ENCODE measurements around the gene TMEM138. TPM values are rescaled to one million over a fixed set of nuclear protein-coding genes. Genes with fewer than 3 reads are reported as not detected.

The TMEM138 gene
- total and polyA plus RNA-seq, 2 of the 13 experiments (the other 11 are each of a cell fraction or from before 2014, with no cell fraction given): 43.5 to 61.0 TPM

DNA sequence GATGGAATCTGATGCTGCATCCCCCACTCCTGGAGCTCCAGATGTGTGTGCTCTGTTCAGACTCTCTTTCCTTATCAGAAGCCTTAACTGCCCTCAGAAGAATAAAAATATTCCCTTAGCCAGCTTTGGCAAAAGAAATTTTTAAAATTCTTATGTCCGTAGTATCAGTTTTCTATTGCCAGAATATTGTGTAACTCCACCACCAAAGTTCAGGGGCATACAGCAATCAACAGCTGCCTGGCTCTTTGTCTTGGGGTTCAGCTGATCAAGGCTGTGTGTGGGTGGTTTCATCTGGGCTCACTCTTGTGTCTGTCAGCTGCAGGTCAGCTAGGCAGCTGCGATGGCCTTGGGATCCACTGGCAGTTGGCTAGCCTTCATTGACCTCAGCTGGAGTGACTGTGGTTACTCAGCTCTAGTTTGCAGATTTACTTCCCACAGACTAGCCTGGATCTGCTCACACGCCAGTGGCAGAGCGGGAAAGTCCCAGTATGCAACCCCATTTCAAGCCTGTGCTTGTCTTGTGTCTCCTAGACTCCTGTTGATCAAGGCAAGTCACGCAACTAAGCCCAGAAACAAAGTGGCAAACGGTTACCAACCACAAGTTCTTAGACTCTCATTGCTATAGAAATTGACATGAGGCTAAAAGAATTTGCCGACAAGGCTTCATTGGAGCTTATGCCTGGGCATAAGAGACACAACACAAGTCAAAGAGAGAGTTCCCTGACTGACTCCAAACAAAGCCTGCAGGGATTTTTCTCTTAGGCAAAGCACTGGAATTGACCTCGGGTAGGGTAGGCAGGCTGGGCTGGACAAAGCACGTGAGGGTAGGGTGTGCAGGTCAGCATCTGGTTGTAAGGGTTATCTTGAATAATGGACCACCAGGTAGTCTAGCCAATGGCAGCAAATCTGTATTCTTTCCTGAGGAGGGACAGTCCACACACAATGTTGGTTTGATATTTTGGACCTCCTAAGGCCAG, 7.5 kb downstream of the TMEM138 start (continued):
- TF ChIP-seq MEIS1 (CRISPR knock-in tag; IDR thresholded peaks at IDR 0.05; ENCODE audit: borderline replicate concordance) (peak; percentile 81; the same call in 1 of the 2 replicates), HOXA5 (CRISPR knock-in tag; IDR thresholded peaks at IDR 0.05) (peak; percentile 39; the same call in 1 of the 2 replicates), KDM4B (CRISPR knock-in tag; IDR thresholded peaks at IDR 0.05) (no peak), ZNF292 (CRISPR knock-in tag; IDR thresholded peaks at IDR 0.05; ENCODE audit: borderline replicate concordance, low read depth) (peak; percentile 79; the same call in 1 of the 2 replicates), ZNF350 (CRISPR knock-in tag; IDR thresholded peaks at IDR 0.05; ENCODE audit: borderline replicate concordance, low read depth) (peak; percentile 49; the same call in 1 of the 2 replicates), NR2F1 (CRISPR knock-in tag; IDR thresholded peaks at IDR 0.05) (peak; percentile 32 to 61; a peak in 2 of 4 replicates), HOXA9 (CRISPR knock-in tag; IDR thresholded peaks at IDR 0.05; ENCODE audit: borderline replicate concordance) (no peak), JUNB (CRISPR knock-in tag; IDR thresholded peaks at IDR 0.05; ENCODE audit: borderline replicate concordance) (0 out of 2 replicates have a peak, but pooled peaks have one; percentile 53), ZSCAN22 (CRISPR knock-in tag; IDR thresholded peaks at IDR 0.05) (no peak), HNF4G (IDR thresholded peaks at IDR 0.05; ENCODE audit: borderline replicate concordance, low read depth, low read length) (peak; percentile 78), HNF4G (CRISPR knock-in tag; IDR thresholded peaks at IDR 0.05; ENCODE audit: borderline replicate concordance, low read depth) (peak; percentile 54; the same call in 1 of the 2 replicates), NONO (IDR thresholded peaks at IDR 0.05) (no peak), NONO (CRISPR knock-in tag; conservative IDR thresholded peaks at IDR 0.05) (peak; percentile 81), MAFF (IDR thresholded peaks at IDR 0.05; ENCODE audit: low read depth, low read length) (peak; percentile 26; the same call in 1 of the 2 replicates), ELF3 (CRISPR knock-in tag; IDR thresholded peaks at IDR 0.05) (peak; percentile 47; the same call in 1 of the 2 replicates), IRF2 (CRISPR knock-in tag; IDR thresholded peaks at IDR 0.05) (0 out of 2 replicates have a peak, but pooled peaks have one; percentile 59), TBX2 (CRISPR knock-in tag; IDR thresholded peaks at IDR 0.05; ENCODE audit: borderline replicate concordance) (peak; percentile 71; the same call in 1 of the 2 replicates), FLYWCH1 (CRISPR knock-in tag; IDR thresholded peaks at IDR 0.05) (no peak), ZBTB20 (CRISPR knock-in tag; IDR thresholded peaks at IDR 0.05; ENCODE audit: borderline replicate concordance, low read depth) (peak; percentile 51; the same call in 1 of the 2 replicates)
- TF ChIP-seq, protein P1, sequence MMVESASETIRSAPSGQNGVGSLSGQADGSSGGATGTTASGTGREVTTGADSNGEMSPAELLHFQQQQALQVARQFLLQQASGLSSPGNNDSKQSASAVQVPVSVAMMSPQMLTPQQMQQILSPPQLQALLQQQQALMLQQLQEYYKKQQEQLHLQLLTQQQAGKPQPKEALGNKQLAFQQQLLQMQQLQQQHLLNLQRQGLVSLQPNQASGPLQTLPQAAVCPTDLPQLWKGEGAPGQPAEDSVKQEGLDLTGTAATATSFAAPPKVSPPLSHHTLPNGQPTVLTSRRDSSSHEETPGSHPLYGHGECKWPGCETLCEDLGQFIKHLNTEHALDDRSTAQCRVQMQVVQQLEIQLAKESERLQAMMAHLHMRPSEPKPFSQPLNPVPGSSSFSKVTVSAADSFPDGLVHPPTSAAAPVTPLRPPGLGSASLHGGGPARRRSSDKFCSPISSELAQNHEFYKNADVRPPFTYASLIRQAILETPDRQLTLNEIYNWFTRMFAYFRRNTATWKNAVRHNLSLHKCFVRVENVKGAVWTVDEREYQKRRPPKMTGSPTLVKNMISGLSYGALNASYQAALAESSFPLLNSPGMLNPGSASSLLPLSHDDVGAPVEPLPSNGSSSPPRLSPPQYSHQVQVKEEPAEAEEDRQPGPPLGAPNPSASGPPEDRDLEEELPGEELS (CRISPR knock-in tag; IDR thresholded peaks at IDR 0.05): peak; percentile 52
- TF ChIP-seq, protein P2, sequence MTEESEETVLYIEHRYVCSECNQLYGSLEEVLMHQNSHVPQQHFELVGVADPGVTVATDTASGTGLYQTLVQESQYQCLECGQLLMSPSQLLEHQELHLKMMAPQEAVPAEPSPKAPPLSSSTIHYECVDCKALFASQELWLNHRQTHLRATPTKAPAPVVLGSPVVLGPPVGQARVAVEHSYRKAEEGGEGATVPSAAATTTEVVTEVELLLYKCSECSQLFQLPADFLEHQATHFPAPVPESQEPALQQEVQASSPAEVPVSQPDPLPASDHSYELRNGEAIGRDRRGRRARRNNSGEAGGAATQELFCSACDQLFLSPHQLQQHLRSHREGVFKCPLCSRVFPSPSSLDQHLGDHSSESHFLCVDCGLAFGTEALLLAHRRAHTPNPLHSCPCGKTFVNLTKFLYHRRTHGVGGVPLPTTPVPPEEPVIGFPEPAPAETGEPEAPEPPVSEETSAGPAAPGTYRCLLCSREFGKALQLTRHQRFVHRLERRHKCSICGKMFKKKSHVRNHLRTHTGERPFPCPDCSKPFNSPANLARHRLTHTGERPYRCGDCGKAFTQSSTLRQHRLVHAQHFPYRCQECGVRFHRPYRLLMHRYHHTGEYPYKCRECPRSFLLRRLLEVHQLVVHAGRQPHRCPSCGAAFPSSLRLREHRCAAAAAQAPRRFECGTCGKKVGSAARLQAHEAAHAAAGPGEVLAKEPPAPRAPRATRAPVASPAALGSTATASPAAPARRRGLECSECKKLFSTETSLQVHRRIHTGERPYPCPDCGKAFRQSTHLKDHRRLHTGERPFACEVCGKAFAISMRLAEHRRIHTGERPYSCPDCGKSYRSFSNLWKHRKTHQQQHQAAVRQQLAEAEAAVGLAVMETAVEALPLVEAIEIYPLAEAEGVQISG (CRISPR knock-in tag; IDR thresholded peaks at IDR 0.05): peak; percentile 84
- TF ChIP-seq, protein P3, sequence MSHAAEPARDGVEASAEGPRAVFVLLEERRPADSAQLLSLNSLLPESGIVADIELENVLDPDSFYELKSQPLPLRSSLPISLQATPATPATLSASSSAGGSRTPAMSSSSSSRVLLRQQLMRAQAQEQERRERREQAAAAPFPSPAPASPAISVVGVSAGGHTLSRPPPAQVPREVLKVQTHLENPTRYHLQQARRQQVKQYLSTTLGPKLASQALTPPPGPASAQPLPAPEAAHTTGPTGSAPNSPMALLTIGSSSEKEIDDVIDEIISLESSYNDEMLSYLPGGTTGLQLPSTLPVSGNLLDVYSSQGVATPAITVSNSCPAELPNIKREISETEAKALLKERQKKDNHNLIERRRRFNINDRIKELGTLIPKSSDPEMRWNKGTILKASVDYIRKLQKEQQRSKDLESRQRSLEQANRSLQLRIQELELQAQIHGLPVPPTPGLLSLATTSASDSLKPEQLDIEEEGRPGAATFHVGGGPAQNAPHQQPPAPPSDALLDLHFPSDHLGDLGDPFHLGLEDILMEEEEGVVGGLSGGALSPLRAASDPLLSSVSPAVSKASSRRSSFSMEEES (CRISPR knock-in tag; IDR thresholded peaks at IDR 0.05): peak; percentile 45; the same call in 1 of the 2 replicates
